ENCODE measurements around the gene ADGRL1. TPM values are rescaled to one million over a fixed set of nuclear protein-coding genes. Genes with fewer than 3 reads are reported as not detected.
"Not testable (repeated sequence)": the region's sequence is repeated elsewhere in the genome, so short reads cannot be mapped to it uniquely, and the experiment has no call there.

ADGRL1 gene
- total RNA-seq, 2 experiments from 2014 or later = 2.6 to 8.2 TPM

- Histone ChIP-seq H3K27ac (ENCODE audit: low read depth, low read length, poor library complexity, severe bottlenecking) (peak overlapping the region; percentile 53), H2AFZ (ENCODE audit: low read length) (peak overlapping the region; percentile 66), H3K4me3 (ENCODE audit: low read depth, low read length, poor library complexity, severe bottlenecking) (peak overlapping the region; percentile 68), H3K4me2 (ENCODE audit: low read length) (peak overlapping the region; percentile 63)
- H3K79me2 ChIP-seq (ENCODE audit: insufficient read depth, low read depth, low read length); H3K9me2 ChIP-seq (ENCODE audit: insufficient read depth, low read length); POLR2A ChIA-PET; H3K4me1 ChIP-seq (ENCODE audit: insufficient read depth, low read length, poor library complexity, severe bottlenecking); H3K36me3 ChIP-seq (ENCODE audit: insufficient read depth, low read length); H4K20me1 ChIP-seq (ENCODE audit: insufficient read depth, low read length); CTCF ChIA-PET (ENCODE audit: unreplicated experiment); H3K9me3 ChIP-seq (ENCODE audit: low read length); BruUV-seq (replicated peaks): not testable (repeated sequence)
- intact Hi-C loops (cut with micrococcal nuclease; ENCODE audit: unreplicated experiment) = loop anchor here (10.0 kb wide), 1 partner anchor 278 kb away; no protein-coding TSS in a partner anchor
- peak; percentile 90 for DNase-seq (ENCODE audit: low spot score)
Observed at GRCh38 chr19:14206737-14207726, 1.1 kb upstream of the ADGRL1 start.

GRCh38 chr19:14206308-14206707 is 339 bp upstream of the ADGRL1 start:
- DNase-seq (ENCODE audit: low spot score) = peak; percentile 33
- H3K4me1 ChIP-seq (ENCODE audit: insufficient read depth, low read length, poor library complexity, severe bottlenecking); CTCF ChIA-PET (ENCODE audit: unreplicated experiment); H3K36me3 ChIP-seq (ENCODE audit: insufficient read depth, low read length); H3K9me3 ChIP-seq (ENCODE audit: low read length); POLR2A ChIA-PET; H3K9me2 ChIP-seq (ENCODE audit: insufficient read depth, low read length); H2AFZ ChIP-seq (ENCODE audit: low read length); BruUV-seq (replicated peaks); H3K79me2 ChIP-seq (ENCODE audit: insufficient read depth, low read depth, low read length); H4K20me1 ChIP-seq (ENCODE audit: insufficient read depth, low read length); H3K27ac ChIP-seq (ENCODE audit: low read depth, low read length, poor library complexity, severe bottlenecking): not testable (repeated sequence)
- H3K4me3 ChIP-seq (ENCODE audit: low read depth, low read length, poor library complexity, severe bottlenecking) = peak overlapping the region; percentile 66
- intact Hi-C loops (cut with micrococcal nuclease; ENCODE audit: unreplicated experiment) = loop anchor here (10.0 kb wide), 1 partner anchor 278 kb away; no protein-coding TSS in a partner anchor
- peak overlapping the region; percentile 64; the same call in 1 of the 2 replicates for H3K4me2 ChIP-seq (ENCODE audit: low read length)

GRCh38 chr19:14204676-14205451 is 1.1 kb downstream of the ADGRL1 start:
- Histone ChIP-seq H3K4me2 (ENCODE audit: low read length) (peak overlapping the region; percentile 64), H3K4me3 (ENCODE audit: low read depth, low read length, poor library complexity, severe bottlenecking) (peak overlapping the region; percentile 66)
- BruUV-seq (replicated peaks); H2AFZ ChIP-seq (ENCODE audit: low read length); H3K36me3 ChIP-seq (ENCODE audit: insufficient read depth, low read length); H3K4me1 ChIP-seq (ENCODE audit: insufficient read depth, low read length, poor library complexity, severe bottlenecking); H3K27ac ChIP-seq (ENCODE audit: low read depth, low read length, poor library complexity, severe bottlenecking); H3K9me2 ChIP-seq (ENCODE audit: insufficient read depth, low read length); H3K9me3 ChIP-seq (ENCODE audit: low read length); H4K20me1 ChIP-seq (ENCODE audit: insufficient read depth, low read length); H3K79me2 ChIP-seq (ENCODE audit: insufficient read depth, low read depth, low read length); POLR2A ChIA-PET; CTCF ChIA-PET (ENCODE audit: unreplicated experiment); DNase-seq (ENCODE audit: low spot score): not testable (repeated sequence)
- intact Hi-C loops (cut with micrococcal nuclease; ENCODE audit: unreplicated experiment) = loop anchor here (10.0 kb wide), 1 partner anchor 280 kb away; no protein-coding TSS in a partner anchor

GRCh38 chr19:14204219-14204618 is 1.8 kb downstream of the ADGRL1 start:
- DNase-seq (ENCODE audit: low spot score); H3K36me3 ChIP-seq (ENCODE audit: insufficient read depth, low read length); POLR2A ChIA-PET; BruUV-seq (replicated peaks); H3K9me3 ChIP-seq (ENCODE audit: low read length); H3K4me3 ChIP-seq (ENCODE audit: low read depth, low read length, poor library complexity, severe bottlenecking); H2AFZ ChIP-seq (ENCODE audit: low read length); H3K79me2 ChIP-seq (ENCODE audit: insufficient read depth, low read depth, low read length); H3K4me2 ChIP-seq (ENCODE audit: low read length); H4K20me1 ChIP-seq (ENCODE audit: insufficient read depth, low read length); H3K4me1 ChIP-seq (ENCODE audit: insufficient read depth, low read length, poor library complexity, severe bottlenecking); H3K27ac ChIP-seq (ENCODE audit: low read depth, low read length, poor library complexity, severe bottlenecking); H3K9me2 ChIP-seq (ENCODE audit: insufficient read depth, low read length): not testable (repeated sequence)
- intact Hi-C loops (cut with micrococcal nuclease; ENCODE audit: unreplicated experiment) = loop anchor here (10.0 kb wide), 1 partner anchor 281 kb away; no protein-coding TSS in a partner anchor
- CTCF ChIA-PET (ENCODE audit: unreplicated experiment) = interaction anchor here (0.5 kb wide), 1 partner anchor 120 kb away, joined by 5 read pairs; no protein-coding TSS in a partner anchor

GRCh38 chr19:14203788-14204187 is 2.2 kb downstream of the ADGRL1 start:
- intact Hi-C loops (cut with micrococcal nuclease; ENCODE audit: unreplicated experiment) = loop anchor here (10.0 kb wide), 1 partner anchor 281 kb away; no protein-coding TSS in a partner anchor
- H2AFZ ChIP-seq (ENCODE audit: low read length); H3K9me2 ChIP-seq (ENCODE audit: insufficient read depth, low read length); H3K9me3 ChIP-seq (ENCODE audit: low read length); POLR2A ChIA-PET; H3K27ac ChIP-seq (ENCODE audit: low read depth, low read length, poor library complexity, severe bottlenecking); DNase-seq (ENCODE audit: low spot score); H3K4me3 ChIP-seq (ENCODE audit: low read depth, low read length, poor library complexity, severe bottlenecking); H4K20me1 ChIP-seq (ENCODE audit: insufficient read depth, low read length); BruUV-seq (replicated peaks); H3K79me2 ChIP-seq (ENCODE audit: insufficient read depth, low read depth, low read length); H3K36me3 ChIP-seq (ENCODE audit: insufficient read depth, low read length); H3K4me1 ChIP-seq (ENCODE audit: insufficient read depth, low read length, poor library complexity, severe bottlenecking): not testable (repeated sequence)
- peak overlapping the region; percentile 17; the same call in 1 of the 2 replicates for H3K4me2 ChIP-seq (ENCODE audit: low read length)
- CTCF ChIA-PET (ENCODE audit: unreplicated experiment) = interaction anchor here (0.5 kb wide), 1 partner anchor 119 kb away, joined by 5 read pairs; no protein-coding TSS in a partner anchor

Measured in OCI-LY7 (cell line).